Subcutaneous abdominal adipose tissue (tissue), 5 donors: Measurements from ENCODE around the gene MGARP.
"Not testable (repeated sequence)": the region's sequence is repeated elsewhere in the genome, so short reads cannot be mapped to it uniquely, and the experiment has no call there.

ENCODE experiments used
- H3K27ac ChIP-seq: one replicate; pipeline ENCODE4 v1.7.0; 2013; ENCODE audit warnings: low read depth, mild to moderate bottlenecking, inconsistent platforms, low read length, moderate library complexity
- H3K27me3 ChIP-seq, 5 donors: one replicate each; pipeline ENCODE4 v1.7.0; 2013; ENCODE audit warnings: low read length in 5 of 5, inconsistent platforms in 1 of 5; ENCODE audit not compliant: control insufficient read depth in 5 of 5, insufficient read depth in 4 of 5
- H3K36me3 ChIP-seq, 5 donors: one replicate each; pipeline ENCODE4 v1.7.0; 2013; ENCODE audit warnings: low read length in 5 of 5; ENCODE audit not compliant: control insufficient read depth in 5 of 5, insufficient read depth in 5 of 5
- H3K4me1 ChIP-seq, 5 donors: one replicate each; pipeline ENCODE4 v1.7.0; 2013; ENCODE audit warnings: low read length in 5 of 5, mild to moderate bottlenecking in 3 of 5, moderate library complexity in 1 of 5; ENCODE audit not compliant: control insufficient read depth in 5 of 5, insufficient read depth in 5 of 5
- H3K4me3 ChIP-seq, 5 donors: one replicate each; pipeline ENCODE4 v1.7.0; 2013; ENCODE audit warnings: low read length in 5 of 5, low read depth in 1 of 5
- H3K9ac ChIP-seq, 5 donors: one replicate each; pipeline ENCODE4 v1.7.0; 2013; ENCODE audit warnings: low read length in 5 of 5, mild to moderate bottlenecking in 4 of 5, moderate library complexity in 3 of 5
- H3K9me3 ChIP-seq, 5 donors: one replicate each; pipeline ENCODE4 v1.7.0; 2013; ENCODE audit warnings: low read length in 5 of 5; ENCODE audit not compliant: control insufficient read depth in 5 of 5
- donor health status: healthy.
- donor health status: healthy.
- donor health status: healthy.
- donor health status: healthy.
- donor health status: healthy.

The MGARP gene

DNA sequence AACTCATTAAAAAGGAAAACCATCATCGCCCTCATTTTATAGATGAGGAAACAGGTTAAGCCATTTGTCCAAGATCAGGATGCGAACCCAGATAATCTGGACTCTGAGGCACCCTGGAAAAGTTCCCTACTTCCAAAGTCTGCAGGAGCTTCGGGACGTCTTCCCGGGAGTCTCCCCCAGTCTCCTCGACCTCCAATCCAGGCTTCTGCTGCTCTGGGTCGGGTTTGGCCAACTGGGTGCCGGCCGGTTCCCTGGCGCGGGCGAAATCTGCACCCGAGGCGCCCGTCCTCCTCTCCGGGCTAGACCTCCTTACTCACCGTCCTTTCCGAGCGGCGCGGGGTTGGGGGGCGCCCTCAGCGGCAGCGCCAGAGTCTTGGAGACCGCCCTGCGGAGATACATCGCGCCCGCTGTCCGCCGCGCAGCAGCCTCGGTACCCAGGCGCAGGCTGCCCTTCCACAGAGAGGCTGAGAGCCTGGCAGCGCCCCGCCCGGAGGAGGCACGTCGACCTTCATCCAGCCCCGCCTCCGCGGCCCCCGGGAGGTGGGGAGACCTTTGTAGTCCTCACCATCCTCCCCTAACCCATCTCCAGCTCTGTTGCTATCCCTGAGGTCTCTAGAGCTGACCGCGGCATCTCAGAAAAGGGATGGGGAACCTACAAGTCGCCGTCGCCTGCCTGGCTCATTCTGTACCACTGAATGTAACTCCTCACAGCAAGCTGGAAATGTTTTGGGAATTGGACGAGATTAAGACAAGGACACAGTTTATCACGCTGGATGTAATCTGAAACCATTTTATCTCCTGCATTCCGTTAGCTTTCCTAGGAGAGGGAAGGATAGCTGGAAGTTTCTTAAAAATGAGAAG is at the start of gene MGARP:
MGARP (minus strand) TSS at position 466 of the 861 bp plus-strand sequence; CDS start at position 399, 67 bp downstream.
- Histone ChIP-seq H3K9me3 (peaks cover 0 to 2% (median 0%) of the 10 kb centered on the region in 5 donors), H3K4me3 (peak within 1 kb of the TSS; percentile 53 to 70 (median 62)), H3K27me3 (peaks cover 10 to 25% (median 19%) of the 10 kb centered on the region in 5 donors), H3K4me1 (peaks cover 0 to 16% (median 15%) of the 10 kb centered on the region in 5 donors), H3K36me3 (no peaks in the 10 kb centered on the region), H3K9ac (peak within 1 kb of the TSS in 2 of 5 donors; percentile 23 to 25), H3K27ac (no peak within 1 kb of the TSS)

DNA sequence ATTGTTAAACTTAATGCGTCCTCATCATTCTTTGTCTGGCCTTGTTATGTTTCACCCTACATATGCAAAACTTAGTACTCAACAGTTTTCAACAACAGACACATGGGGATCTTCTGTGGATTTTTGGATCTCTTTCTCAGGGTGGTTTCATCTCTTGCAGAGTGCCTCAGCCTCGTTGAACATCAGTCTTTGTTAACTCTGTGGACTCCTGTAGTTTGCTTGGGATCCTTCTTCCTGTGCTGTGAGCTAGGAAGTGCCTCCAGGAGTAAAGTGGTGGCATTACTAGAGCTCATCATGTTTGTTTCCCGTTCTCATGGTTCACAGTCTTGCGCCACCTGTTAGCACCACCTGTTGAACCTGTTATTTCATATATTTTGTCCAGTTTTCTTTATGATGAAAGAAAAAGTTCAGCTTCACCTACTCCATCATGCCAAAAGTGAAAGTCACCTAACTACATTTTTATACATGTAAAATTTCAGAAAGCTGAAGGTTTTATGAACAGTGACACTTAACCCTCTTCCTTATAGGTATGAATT is 49.7 kb upstream of the MGARP start:
- no peak overlapping the region for H3K4me3 ChIP-seq
- H3K36me3 ChIP-seq: peaks cover 0 to 11% (median 0%) of the 10 kb centered on the region in 5 donors
- no peaks in the 10 kb centered on the region for H3K9me3 ChIP-seq
- no peak overlapping the region for H3K27ac ChIP-seq
- H3K9ac ChIP-seq: no peak overlapping the region
- no peaks in the 10 kb centered on the region for H3K27me3 ChIP-seq
- peaks cover 0 to under 1% (median 0%) of the 10 kb centered on the region in 5 donors for H3K4me1 ChIP-seq

- Histone ChIP-seq H3K4me3 (no peak overlapping the region), H3K36me3 (peaks cover 0 to 3% (median 0%) of the 10 kb centered on the region in 5 donors), H3K4me1 (peaks cover 0 to 12% (median 7%) of the 10 kb centered on the region in 5 donors), H3K27ac (no peak overlapping the region), H3K27me3 (no peaks in the 10 kb centered on the region), H3K9me3 (no peaks in the 10 kb centered on the region), H3K9ac (no peak overlapping the region)
Observed at GRCh38 chr4:139324620-139325019, 44.6 kb upstream of the MGARP start.

DNA sequence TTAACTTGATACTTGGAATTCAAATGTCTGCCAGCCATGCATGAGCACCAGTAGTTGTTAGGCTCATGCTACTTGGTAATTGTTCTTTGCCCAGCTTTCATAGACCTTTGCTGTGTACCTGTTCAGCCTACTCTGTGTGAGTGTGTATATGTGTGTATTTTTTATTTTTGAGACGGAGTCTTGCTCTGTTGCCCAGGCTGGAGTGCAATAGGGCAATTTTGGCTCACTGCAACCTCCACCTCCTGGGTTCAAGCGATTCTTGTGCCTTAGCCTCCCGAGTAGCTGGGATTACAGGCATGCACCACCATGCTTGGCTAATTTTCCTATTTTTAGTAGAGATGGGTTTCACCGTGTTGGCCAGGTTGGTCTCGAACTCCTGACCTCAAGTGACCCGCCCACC is 42.5 kb upstream of the MGARP start:
- H3K27ac ChIP-seq, H3K4me3 ChIP-seq, H3K9ac ChIP-seq, H3K36me3 ChIP-seq, H3K27me3 ChIP-seq, H3K9me3 ChIP-seq: not testable (repeated sequence)
- peaks cover 0 to 12% (median 7%) of the 10 kb centered on the region in 5 donors for H3K4me1 ChIP-seq

DNA sequence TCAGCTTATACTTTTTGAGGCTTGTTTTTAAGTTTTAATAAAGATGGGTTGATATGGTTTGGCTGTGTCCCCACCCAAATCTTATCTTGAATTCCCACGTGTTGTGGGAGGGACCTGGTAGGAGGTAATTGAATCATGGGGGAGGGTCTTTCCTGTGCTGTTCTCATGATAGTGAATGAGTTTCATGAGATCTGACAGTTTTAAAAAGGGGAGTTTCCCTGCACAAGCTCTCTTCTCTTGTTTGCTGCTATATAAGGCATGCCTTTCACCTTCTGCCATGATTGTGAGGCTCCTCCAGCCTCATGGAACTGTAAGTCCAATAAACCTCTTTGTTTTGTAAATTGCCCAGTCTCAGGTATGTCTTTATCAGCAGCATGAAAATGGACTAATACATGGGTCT is 42.0 kb upstream of the MGARP start:
- not testable (repeated sequence) for H3K36me3 ChIP-seq, H3K4me3 ChIP-seq, H3K27me3 ChIP-seq, H3K27ac ChIP-seq, H3K9ac ChIP-seq, H3K9me3 ChIP-seq
- peaks cover 0 to 12% (median 7%) of the 10 kb centered on the region in 5 donors for H3K4me1 ChIP-seq

DNA sequence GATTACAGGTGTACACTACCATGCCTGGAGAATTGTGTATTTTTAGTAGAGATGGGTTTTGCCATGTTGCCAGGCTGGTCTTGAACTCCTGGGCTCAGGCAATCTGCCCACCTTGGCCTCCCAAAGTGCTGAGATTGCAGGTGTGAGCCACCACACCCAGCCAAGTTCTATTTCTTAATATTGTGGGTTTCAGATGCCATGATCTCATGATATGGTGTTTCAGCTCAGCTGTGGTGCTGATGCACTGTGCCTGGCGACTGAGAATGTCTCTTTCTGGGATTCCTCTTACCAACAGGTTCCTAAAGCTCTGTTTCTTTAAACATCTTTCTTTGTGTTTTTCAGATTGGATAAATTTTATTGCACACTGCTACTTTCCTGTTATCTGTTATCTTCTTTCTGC is 39.5 kb upstream of the MGARP start:
- H3K27me3 ChIP-seq: no peaks in the 10 kb centered on the region
- peaks cover 0 to 14% (median 13%) of the 10 kb centered on the region in 5 donors for H3K4me1 ChIP-seq
- H3K27ac ChIP-seq: no peak overlapping the region
- H3K9me3 ChIP-seq: no peaks in the 10 kb centered on the region
- no peak overlapping the region for H3K4me3 ChIP-seq
- H3K9ac ChIP-seq: no peak overlapping the region
- no peaks in the 10 kb centered on the region for H3K36me3 ChIP-seq

DNA sequence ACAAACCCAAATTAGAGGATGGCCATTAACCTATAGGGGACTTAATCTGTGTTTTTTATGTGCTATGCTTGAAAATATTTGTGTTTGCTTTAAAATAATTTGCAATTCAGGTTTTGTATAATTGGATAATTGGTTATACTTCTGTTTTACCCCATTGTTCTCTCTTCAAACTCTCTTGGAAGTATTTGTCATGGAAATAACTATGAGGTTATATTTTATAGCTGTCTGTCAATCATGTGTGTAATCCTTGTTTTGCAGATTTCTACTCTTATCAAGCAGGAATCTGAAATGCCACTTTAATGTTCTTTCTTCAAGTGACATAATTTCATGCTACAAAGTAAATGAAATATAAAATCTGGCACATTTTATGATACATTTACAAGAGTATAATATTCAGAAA is 37.6 kb upstream of the MGARP start:
- no peaks in the 10 kb centered on the region for H3K27me3 ChIP-seq
- no peak overlapping the region for H3K4me3 ChIP-seq
- H3K9me3 ChIP-seq: no peaks in the 10 kb centered on the region
- H3K9ac ChIP-seq: no peak overlapping the region
- H3K27ac ChIP-seq: no peak overlapping the region
- H3K4me1 ChIP-seq: peaks cover 0 to 14% (median 7%) of the 10 kb centered on the region in 5 donors
- no peaks in the 10 kb centered on the region for H3K36me3 ChIP-seq

- H3K9ac ChIP-seq: no peak overlapping the region
- H3K9me3 ChIP-seq: no peaks in the 10 kb centered on the region
- no peaks in the 10 kb centered on the region for H3K36me3 ChIP-seq
- no peak overlapping the region for H3K27ac ChIP-seq
- H3K27me3 ChIP-seq: no peaks in the 10 kb centered on the region
- peaks cover 0 to 18% (median 14%) of the 10 kb centered on the region in 5 donors for H3K4me1 ChIP-seq
- no peak overlapping the region for H3K4me3 ChIP-seq
Observed at GRCh38 chr4:139316733-139317132, 36.7 kb upstream of the MGARP start.

DNA sequence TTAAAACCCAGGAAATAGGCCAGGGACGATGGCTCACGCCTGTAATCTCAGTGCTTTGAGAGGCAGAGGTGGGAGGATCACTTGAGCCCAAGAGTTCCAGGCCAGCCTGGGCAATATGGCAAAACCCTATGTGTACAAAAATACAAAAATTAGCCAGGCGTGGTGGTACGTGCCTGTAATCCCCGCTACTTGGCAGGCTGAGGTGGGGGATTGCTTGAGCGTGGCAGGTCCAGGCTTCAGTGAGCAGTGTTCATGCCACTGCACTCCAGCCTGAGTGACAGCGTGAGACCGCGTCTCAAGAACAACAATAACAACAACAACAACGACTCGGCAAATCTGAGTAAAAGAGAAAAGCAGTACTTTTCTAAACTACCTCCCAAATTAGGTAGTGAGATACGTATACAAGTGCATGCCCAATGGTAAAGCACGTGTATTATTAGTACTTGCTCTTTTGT is 35.2 kb upstream of the MGARP start:
- Histone ChIP-seq H3K9ac (no peak overlapping the region), H3K9me3 (no peaks in the 10 kb centered on the region), H3K36me3 (no peaks in the 10 kb centered on the region), H3K27ac (no peak overlapping the region), H3K4me1 (peaks cover 0 to 18% (median 14%) of the 10 kb centered on the region in 5 donors), H3K4me3 (no peak overlapping the region), H3K27me3 (no peaks in the 10 kb centered on the region)
